Measurements from ENCODE around the gene WDSUB1. TPM values are rescaled to one million over a fixed set of nuclear protein-coding genes. Genes with fewer than 3 reads are reported as not detected.

Gene WDSUB1
- total and polyA plus RNA-seq, 2 donors (not counting 3 experiments of a cell fraction or from before 2014, with no cell fraction given): 4.0 to 4.8 TPM

- FAIRE-seq (no peak), DNase-seq (ENCODE audit: low read depth, low spot score) (no peak)
- no peaks in the 10 kb centered on the region for H4K20me1 ChIP-seq (replicated peaks; ENCODE audit: control insufficient read depth, extremely low read depth, insufficient read depth, low read length)
- no TSS peak for BruUV-seq (replicated peaks)
- no peak overlapping the region for H3K9ac ChIP-seq (replicated peaks; ENCODE audit: extremely low read depth, insufficient read depth, low read length)
- no peak for TF ChIP-seq POLR2A (IDR thresholded peaks at IDR 0.05; ENCODE audit: low read depth, low read length)
- no peak for TF ChIP-seq CTCF (IDR thresholded peaks at IDR 0.05; ENCODE audit: extremely low read depth in 1 of 2, insufficient read depth in 1 of 2, low read depth in 1 of 2, low read length in 2 of 2)
- TF ChIP-seq, protein P1, sequence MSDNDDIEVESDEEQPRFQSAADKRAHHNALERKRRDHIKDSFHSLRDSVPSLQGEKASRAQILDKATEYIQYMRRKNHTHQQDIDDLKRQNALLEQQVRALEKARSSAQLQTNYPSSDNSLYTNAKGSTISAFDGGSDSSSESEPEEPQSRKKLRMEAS (IDR thresholded peaks at IDR 0.05; ENCODE audit: insufficient read depth, insufficient read length): no peak
- no peak for TF ChIP-seq GATA2 (IDR thresholded peaks at IDR 0.05; ENCODE audit: insufficient read depth, insufficient read length, low read depth, low read length)
- TF ChIP-seq POLR2AphosphoS5 (IDR thresholded peaks at IDR 0.05; ENCODE audit: insufficient read depth, low read depth, low read length): no peak
- no peak for TF ChIP-seq FOS (IDR thresholded peaks at IDR 0.05; ENCODE audit: borderline replicate concordance, insufficient read depth, low read length)
- TF ChIP-seq MYC (IDR thresholded peaks at IDR 0.05; ENCODE audit: low read depth, low read length): no peak
- TF ChIP-seq JUN (IDR thresholded peaks at IDR 0.05; ENCODE audit: borderline replicate concordance, insufficient read depth, insufficient read length, low read depth): no peak
- no peak for TF ChIP-seq EZH2 (IDR thresholded peaks at IDR 0.05; ENCODE audit: borderline replicate concordance, low read depth, low read length, severe bottlenecking)
- H2AFZ ChIP-seq (ENCODE audit: low read depth, low read length): no peak overlapping the region
- no peak overlapping the region for H3K27ac ChIP-seq (ENCODE audit: insufficient read depth, low read depth, low read length)
- POLR2A ChIA-PET: no interaction called here
- no peaks in the 10 kb centered on the region for H3K9me1 ChIP-seq (replicated peaks; ENCODE audit: control insufficient read depth, extremely low read depth, insufficient read depth, low read length)
- dilution Hi-C loops (cut with MboI; ENCODE audit: extremely low pct_ligation_motif_present, low sequenced_read_pairs): no loop called here
- no peaks in the 10 kb centered on the region for H3K79me2 ChIP-seq (ENCODE audit: control insufficient read depth, insufficient read depth, low read length)
- H3K36me3 ChIP-seq (ENCODE audit: control insufficient read depth in 2 of 2, extremely low read depth in 1 of 2, insufficient read depth in 2 of 2, low read length in 2 of 2): peaks cover 30 to 45% of the 10 kb centered on the region in 2 experiments
- no peaks in the 10 kb centered on the region for H3K9me3 ChIP-seq (replicated peaks; ENCODE audit: control insufficient read depth, insufficient read depth, low read length)
- no peaks in the 10 kb centered on the region for H3K27me3 ChIP-seq (ENCODE audit: control insufficient read depth in 2 of 2, insufficient read depth in 2 of 2, low read length in 2 of 2)
- no peak overlapping the region for H3K4me2 ChIP-seq (ENCODE audit: insufficient read depth, low read length)
- CTCF ChIA-PET: no interaction called here
- H3K4me3 ChIP-seq (replicated peaks in 1 of 3; ENCODE audit: insufficient read depth in 1 of 3, low read depth in 1 of 3, low read length in 3 of 3): no peak overlapping the region
- intact Hi-C loops (cut with micrococcal nuclease): no loop called here
- H3K4me1 ChIP-seq (ENCODE audit: control insufficient read depth, extremely low read depth, insufficient read depth, low read length): no peaks in the 10 kb centered on the region
Observed at GRCh38 chr2:159196393-159196925, 90.0 kb downstream of the WDSUB1 start.
